GM12874 (cell line): ENCODE data around the gene UBC.

ENCODE experiments used
- TF ChIP-seq, protein P1 (sequence below): IDR thresholded peaks from 2 replicates; pipeline ENCODE4 v1.5.1; 2011; ENCODE audit warnings: low read depth, mild to moderate bottlenecking, control low read depth, low read length, moderate library complexity; ENCODE audit not compliant: insufficient read depth

Gene UBC

GRCh38 chr12:124904306-124905098 is 9.9 kb downstream of the UBC start:
- TF ChIP-seq, protein P1, sequence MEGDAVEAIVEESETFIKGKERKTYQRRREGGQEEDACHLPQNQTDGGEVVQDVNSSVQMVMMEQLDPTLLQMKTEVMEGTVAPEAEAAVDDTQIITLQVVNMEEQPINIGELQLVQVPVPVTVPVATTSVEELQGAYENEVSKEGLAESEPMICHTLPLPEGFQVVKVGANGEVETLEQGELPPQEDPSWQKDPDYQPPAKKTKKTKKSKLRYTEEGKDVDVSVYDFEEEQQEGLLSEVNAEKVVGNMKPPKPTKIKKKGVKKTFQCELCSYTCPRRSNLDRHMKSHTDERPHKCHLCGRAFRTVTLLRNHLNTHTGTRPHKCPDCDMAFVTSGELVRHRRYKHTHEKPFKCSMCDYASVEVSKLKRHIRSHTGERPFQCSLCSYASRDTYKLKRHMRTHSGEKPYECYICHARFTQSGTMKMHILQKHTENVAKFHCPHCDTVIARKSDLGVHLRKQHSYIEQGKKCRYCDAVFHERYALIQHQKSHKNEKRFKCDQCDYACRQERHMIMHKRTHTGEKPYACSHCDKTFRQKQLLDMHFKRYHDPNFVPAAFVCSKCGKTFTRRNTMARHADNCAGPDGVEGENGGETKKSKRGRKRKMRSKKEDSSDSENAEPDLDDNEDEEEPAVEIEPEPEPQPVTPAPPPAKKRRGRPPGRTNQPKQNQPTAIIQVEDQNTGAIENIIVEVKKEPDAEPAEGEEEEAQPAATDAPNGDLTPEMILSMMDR = no peak

DNA sequence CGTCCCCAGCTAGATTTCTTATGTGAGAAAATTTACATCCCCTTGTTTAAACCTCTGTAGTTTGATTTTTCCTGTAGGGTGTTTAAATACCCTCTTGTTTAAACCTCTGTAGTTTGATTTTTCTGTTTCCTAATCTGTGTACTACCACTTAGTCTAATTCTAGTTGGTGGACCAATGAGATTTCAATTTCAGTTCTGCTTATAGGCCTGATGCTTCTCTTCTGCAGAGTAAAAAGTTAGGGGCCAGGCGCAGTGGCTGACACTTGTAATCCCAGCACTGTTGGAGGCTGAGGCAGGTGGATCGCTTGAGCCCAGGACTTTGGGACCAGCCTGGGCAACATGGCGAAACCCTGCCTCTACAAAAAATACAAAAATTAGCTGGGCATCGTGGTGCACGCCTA is 11.5 kb downstream of the UBC start:
- TF ChIP-seq, protein P1 = no peak

DNA sequence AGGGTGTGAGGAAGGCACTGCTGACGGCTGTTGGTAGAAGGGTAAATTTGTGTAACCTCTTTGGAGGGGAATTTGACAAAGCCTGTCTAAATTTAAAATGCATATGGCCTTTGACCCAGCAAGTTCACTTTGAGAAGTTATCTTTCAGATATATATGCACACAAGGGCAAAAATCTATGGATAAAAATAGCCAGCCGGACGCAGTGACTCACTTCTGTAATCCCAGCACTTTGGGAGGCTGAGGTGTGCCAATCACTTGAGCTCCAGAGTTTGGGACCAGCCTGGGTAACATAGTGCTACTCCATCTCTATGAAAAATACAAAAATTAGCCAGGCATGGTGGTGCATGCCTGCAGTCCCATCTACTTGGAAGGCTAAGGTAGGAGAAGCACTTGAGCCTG is 13.4 kb downstream of the UBC start:
- TF ChIP-seq, protein P1 = no peak

DNA sequence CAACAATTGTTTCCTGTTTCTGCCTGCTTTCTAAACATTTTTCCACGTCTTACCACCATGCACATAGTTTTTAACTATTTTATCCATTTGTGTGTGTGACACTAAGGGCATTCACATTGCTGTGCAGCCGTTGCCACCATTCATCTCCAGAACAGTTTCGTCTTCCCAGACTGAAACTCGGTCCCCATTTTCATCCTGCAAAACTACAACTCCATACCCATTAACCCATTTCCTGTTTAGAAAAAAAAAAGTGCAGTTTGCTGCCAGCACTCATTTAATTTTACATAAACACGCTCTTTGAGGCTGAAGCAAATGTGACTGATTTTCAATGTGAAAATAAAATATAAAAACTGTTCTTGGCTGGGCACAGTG is 15.5 kb downstream of the UBC start:
- TF ChIP-seq, protein P1 = no peak

GRCh38 chr12:124898200-124898922 is 16.1 kb downstream of the UBC start:
- TF ChIP-seq, protein P1 = peak; percentile 82

- TF ChIP-seq, protein P1 = no peak
Observed at GRCh38 chr12:124896461-124896860, 18.0 kb downstream of the UBC start.

DNA sequence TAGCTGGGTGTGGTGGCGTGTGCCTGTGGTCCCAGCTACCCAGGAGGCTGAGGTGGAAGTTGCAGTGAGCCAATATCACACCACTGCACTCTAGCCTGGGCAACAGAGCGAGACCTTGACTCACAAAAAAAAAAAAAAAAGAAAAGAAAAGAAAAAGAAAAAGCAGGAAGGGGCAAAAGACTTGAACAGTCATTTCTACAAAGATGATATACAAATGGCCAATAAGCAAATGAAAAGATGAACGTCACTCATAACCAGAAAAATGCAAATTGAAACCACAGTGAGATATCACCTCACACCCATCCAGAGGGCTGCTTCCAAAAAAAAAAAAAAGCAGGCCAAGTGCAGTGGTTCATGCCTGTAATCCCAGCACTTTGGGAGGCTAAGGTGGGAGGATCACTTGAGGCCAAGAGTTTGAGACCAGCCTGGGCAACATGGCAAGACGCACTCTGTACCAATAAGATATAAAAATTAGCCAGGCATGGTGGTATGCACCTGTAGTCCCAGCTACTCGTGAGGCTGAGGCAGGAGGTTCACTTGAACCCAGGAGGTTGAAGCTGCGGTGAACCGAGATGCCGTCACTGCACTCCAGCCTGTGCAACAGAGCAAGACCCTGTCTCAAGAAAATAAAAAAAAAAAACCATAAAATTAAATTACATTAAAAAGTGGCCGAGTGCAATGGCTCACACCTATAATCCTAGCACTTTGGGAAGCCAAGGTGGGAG is 20.5 kb downstream of the UBC start:
- TF ChIP-seq, protein P1 = no peak
